AG04449 (cell line): ENCODE results near the gene ANKRD13D.

Source experiments
- CTCF ChIA-PET: fragments of 350-600 bp; formaldehyde crosslinking; extraction: SDS; loops from one replicate; lab custom pipeline; 2021; ENCODE audit warnings: antibody characterized with exemption; lab: Yijun Ruan, JAX
- POLR2A ChIA-PET: fragments of 400-600, 350-600 bp; formaldehyde crosslinking; extraction: SDS; loops from one replicate; lab custom pipeline; 2020; ENCODE audit warnings: antibody characterized with exemption, inconsistent platforms; lab: Yijun Ruan, JAX
- DNase-seq: peaks from one replicate; pipeline ENCODE4 v3.0.0-alpha.2; 2010; ENCODE audit warnings: low read depth, low spot score
- H3K4me3 ChIP-seq: 2 replicates; pipeline ENCODE4 v1.5.1; 2011; ENCODE audit warnings: low read depth, mild to moderate bottlenecking, control low read depth, low read length
- TF ChIP-seq, protein P1 (sequence below): IDR thresholded peaks from one replicate; pipeline ENCODE4 v1.5.1; 2011; ENCODE audit warnings: mild to moderate bottlenecking, moderate library complexity, low read length, control low read depth, inconsistent platforms; ENCODE audit not compliant: insufficient read depth; ENCODE audit errors: missing control alignments

The ANKRD13D gene

DNA sequence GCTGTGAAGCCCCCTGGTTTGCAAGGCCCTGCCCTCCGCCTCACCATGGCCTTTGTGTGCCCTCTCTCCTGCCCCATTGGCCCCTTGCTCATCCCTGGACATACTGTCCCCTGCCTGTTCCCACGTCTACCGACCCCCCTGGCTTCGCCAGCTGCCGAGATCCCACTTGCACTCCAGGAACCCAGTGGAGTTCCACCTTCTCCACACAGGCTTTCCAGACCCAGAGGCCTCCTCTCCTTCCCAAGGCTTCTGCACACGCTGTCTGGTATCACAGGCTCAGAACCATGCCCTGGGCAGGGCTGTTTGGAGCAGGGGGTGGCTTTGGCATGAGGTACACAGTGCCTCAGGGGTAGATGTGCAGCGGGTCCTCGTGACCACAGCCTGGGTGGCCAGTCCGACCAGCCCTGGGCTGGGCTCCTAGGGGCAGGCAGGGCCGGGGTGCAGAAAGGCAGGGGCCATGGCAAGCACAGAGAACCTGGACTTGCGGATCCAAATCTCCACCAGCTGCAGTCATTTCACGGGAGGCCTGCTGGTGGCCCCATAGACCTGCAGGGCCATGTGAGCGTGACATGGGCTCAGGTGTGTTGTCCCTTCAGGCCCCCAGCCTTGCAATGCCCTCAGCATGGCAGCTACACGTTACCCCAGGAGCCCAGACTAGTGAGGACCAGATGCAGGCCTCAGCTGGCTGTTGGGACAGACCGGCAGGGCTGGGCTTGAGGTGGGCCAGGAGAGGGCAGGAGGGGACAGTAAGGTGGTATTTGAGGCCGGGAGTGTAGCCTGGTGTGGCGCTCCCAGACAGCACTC lies 13.3 kb upstream of the ANKRD13D start:
- no peak overlapping the region for H3K4me3 ChIP-seq
- ChIA-PET CTCF (interaction anchor here (0.7 kb wide), 1 partner anchor 12 kb away, joined by 3 read pairs; no protein-coding TSS in a partner anchor), POLR2A (no interaction called here)
- TF ChIP-seq, protein P1, sequence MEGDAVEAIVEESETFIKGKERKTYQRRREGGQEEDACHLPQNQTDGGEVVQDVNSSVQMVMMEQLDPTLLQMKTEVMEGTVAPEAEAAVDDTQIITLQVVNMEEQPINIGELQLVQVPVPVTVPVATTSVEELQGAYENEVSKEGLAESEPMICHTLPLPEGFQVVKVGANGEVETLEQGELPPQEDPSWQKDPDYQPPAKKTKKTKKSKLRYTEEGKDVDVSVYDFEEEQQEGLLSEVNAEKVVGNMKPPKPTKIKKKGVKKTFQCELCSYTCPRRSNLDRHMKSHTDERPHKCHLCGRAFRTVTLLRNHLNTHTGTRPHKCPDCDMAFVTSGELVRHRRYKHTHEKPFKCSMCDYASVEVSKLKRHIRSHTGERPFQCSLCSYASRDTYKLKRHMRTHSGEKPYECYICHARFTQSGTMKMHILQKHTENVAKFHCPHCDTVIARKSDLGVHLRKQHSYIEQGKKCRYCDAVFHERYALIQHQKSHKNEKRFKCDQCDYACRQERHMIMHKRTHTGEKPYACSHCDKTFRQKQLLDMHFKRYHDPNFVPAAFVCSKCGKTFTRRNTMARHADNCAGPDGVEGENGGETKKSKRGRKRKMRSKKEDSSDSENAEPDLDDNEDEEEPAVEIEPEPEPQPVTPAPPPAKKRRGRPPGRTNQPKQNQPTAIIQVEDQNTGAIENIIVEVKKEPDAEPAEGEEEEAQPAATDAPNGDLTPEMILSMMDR: no peak
- no peak for DNase-seq

DNA sequence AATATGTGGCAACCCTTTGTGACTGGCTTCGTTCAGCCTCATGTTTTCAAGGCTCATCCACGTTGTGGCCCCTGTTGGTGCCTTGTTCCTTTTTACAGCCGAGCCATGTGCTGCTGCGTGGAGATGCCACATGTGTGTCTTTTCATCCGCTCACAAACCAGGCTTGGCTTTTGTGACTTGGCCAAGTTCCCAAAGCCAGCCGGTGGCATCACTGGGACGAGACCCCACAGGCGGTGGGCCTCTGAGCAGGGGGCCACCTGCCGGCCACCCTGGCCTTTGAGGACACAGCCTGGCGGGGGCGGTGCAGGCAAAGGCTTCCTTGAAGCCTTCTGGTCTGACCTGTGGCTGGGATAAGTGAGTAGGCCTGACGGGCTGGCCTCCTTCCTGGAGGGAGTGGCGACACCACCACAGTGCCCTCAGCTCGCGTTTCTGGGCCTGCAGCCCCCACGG lies 12.3 kb upstream of the ANKRD13D start:
- peak overlapping the region; percentile 52 for H3K4me3 ChIP-seq
- ChIA-PET POLR2A (interaction anchor here (1.4 to 2.9 kb wide), 2 partner anchors 11 to 41 kb away, joined by 8 to 18 read pairs; partner anchors contain the start of gene ANKRD13D), CTCF (interaction anchor here (0.9 to 3.1 kb wide), 7 partner anchors 10 to 105 kb away, joined by 3 to 20 read pairs (median 8); partner anchors contain the start of genes ANKRD13D and GRK2)
- TF ChIP-seq, protein P1: peak; percentile 51
- no peak for DNase-seq

- H3K4me3 ChIP-seq: peak overlapping the region; percentile 52
Observed at GRCh38 chr11:67277231-67277961, 11.7 kb upstream of the ANKRD13D start.

GRCh38 chr11:67278135-67278938 lies 10.8 kb upstream of the ANKRD13D start:
- no peak overlapping the region for H3K4me3 ChIP-seq

More at GRCh38 chr11:67277231-67277961, 11.7 kb upstream of the ANKRD13D start:
- TF ChIP-seq, protein P1: no peak
- ChIA-PET POLR2A (interaction anchor here (0.7 to 2.9 kb wide), 3 partner anchors 11 to 40 kb away, joined by 3 to 18 read pairs (median 8); partner anchors contain the start of genes ANKRD13D and SSH3), CTCF (interaction anchor here (0.9 to 3.1 kb wide), 8 partner anchors 10 to 105 kb away, joined by 3 to 20 read pairs (median 6); partner anchors contain the start of genes ANKRD13D and GRK2)
- DNase-seq: no peak

GRCh38 chr11:67278939-67279588 lies 10.0 kb upstream of the ANKRD13D start:
- ChIA-PET POLR2A (interaction anchor here (2.9 kb wide), 1 partner anchor 9 kb away, joined by 18 read pairs; the partner anchor contains the start of gene ANKRD13D), CTCF (interaction anchor here (1.1 to 7.0 kb wide), 5 partner anchors 9 to 72 kb away, joined by 3 to 48 read pairs (median 5); partner anchors contain the start of gene ANKRD13D)
- DNase-seq: no peak
- no peak overlapping the region for H3K4me3 ChIP-seq
- TF ChIP-seq, protein P1: no peak

More at GRCh38 chr11:67278135-67278938, 10.8 kb upstream of the ANKRD13D start:
- POLR2A ChIA-PET: interaction anchor here (0.7 to 2.9 kb wide), 3 partner anchors 10 to 39 kb away, joined by 3 to 18 read pairs (median 8); partner anchors contain the start of genes ANKRD13D and SSH3
- TF ChIP-seq, protein P1: no peak
- CTCF ChIA-PET: interaction anchor here (1.1 to 7.0 kb wide), 8 partner anchors 8 to 73 kb away, joined by 3 to 48 read pairs (median 8); partner anchors contain the start of gene ANKRD13D
- no peak for DNase-seq
